Prostate gland (tissue), 2 donors: ENCODE measurements around the gene CORIN.

Experiments
- POLR2A ChIP-seq: fragments of 450-650 bp; IDR thresholded peaks from one replicate; pipeline ENCODE4 v1.6.1; 2016; ENCODE audit warnings: antibody characterized with exemption, mild to moderate bottlenecking
- POLR2AphosphoS5 ChIP-seq: sonication (generic); formaldehyde crosslinking; IDR thresholded peaks from one replicate; pipeline ENCODE4 v1.6.1; 2017; ENCODE audit warnings: antibody characterized with exemption
- TF ChIP-seq, protein P1 (sequence below), 4 experiments: fragments of 200-600 bp in 2 of 4; fragments of 450-650 bp in 2 of 4; sonication (generic) in 2 of 4; IDR thresholded peaks; 1 replicate in 3 of 4; 2 replicates in 1 of 4; pipeline ENCODE4 v1.5.1; 2016 to 2019; ENCODE audit warnings: antibody characterized with exemption in 4 of 4, mild to moderate bottlenecking in 2 of 4, moderate library complexity in 2 of 4

DNA sequence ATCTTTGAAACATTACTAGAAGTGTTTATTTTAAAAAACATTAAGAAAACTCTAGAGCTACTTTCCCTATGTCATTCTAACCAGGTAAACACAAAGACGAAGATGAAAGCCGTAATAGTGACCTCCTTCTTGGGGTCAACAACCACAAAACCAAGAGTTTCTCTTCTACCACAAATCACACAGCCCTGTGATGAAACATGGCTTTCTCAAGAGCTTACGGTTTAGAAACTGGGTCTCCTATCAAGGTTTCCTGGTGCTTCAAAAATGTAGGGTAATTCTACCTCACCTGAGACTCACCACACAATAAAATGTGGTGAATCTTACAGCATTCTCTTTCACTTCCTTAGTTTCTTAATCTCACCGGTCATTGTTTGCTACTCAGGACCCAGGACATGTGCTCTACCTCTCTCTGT lies 50.9 kb downstream of the CORIN start:
- TF ChIP-seq, protein P1, sequence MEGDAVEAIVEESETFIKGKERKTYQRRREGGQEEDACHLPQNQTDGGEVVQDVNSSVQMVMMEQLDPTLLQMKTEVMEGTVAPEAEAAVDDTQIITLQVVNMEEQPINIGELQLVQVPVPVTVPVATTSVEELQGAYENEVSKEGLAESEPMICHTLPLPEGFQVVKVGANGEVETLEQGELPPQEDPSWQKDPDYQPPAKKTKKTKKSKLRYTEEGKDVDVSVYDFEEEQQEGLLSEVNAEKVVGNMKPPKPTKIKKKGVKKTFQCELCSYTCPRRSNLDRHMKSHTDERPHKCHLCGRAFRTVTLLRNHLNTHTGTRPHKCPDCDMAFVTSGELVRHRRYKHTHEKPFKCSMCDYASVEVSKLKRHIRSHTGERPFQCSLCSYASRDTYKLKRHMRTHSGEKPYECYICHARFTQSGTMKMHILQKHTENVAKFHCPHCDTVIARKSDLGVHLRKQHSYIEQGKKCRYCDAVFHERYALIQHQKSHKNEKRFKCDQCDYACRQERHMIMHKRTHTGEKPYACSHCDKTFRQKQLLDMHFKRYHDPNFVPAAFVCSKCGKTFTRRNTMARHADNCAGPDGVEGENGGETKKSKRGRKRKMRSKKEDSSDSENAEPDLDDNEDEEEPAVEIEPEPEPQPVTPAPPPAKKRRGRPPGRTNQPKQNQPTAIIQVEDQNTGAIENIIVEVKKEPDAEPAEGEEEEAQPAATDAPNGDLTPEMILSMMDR (IDR thresholded peaks at IDR 0.05): no peak
- TF ChIP-seq POLR2AphosphoS5 (no peak), POLR2A (no peak)
